K562 (cell line): Measurements from ENCODE around the gene ZFAND5. TPM values are rescaled to one million over a fixed set of nuclear protein-coding genes. Genes with fewer than 3 reads are reported as not detected.

Experiments used
- EP400 ChIP-seq: fragments of 450-650 bp; IDR thresholded peaks from 2 replicates; pipeline ENCODE4 v1.6.1; 2017; ENCODE audit warnings: antibody characterized with exemption, mild to moderate bottlenecking, moderate library complexity
- ERF ChIP-seq: fragments of 450-650 bp; formaldehyde crosslinking; IDR thresholded peaks from 2 replicates; pipeline ENCODE4 v1.4.0; 2020; ENCODE audit warnings: mild to moderate bottlenecking, mixed read lengths
- ESRRA ChIP-seq: fragments of 450-650 bp; IDR thresholded peaks from 2 replicates; pipeline ENCODE4 v1.6.1; 2014; ENCODE audit warnings: low read depth, mild to moderate bottlenecking, moderate library complexity, borderline replicate concordance
- ILF3 ChIP-seq: fragments of 450-650 bp; IDR thresholded peaks from 2 replicates; pipeline ENCODE4 v1.6.1; 2018; ENCODE audit warnings: antibody characterized with exemption, mild to moderate bottlenecking, moderate library complexity, borderline replicate concordance
- NFRKB ChIP-seq: fragments of 450-650 bp; IDR thresholded peaks from 2 replicates; pipeline ENCODE4 v1.6.1; 2016; ENCODE audit warnings: low read depth
- NR2C2 ChIP-seq, 2 experiments: fragments of 200-800 bp in 1 of 2; sonication (Bioruptor generic) in 1 of 2; sonication (generic) in 1 of 2; formaldehyde crosslinking in 1 of 2; IDR thresholded peaks; 2 replicates each; pipeline versions ENCODE4 v1.6.1 to v1.8.0; 2016 to 2022; ENCODE audit warnings: mild to moderate bottlenecking in 1 of 2, missing compliant biosample characterization in 1 of 2, missing genetic modification characterization in 1 of 2, missing genetic modification reagents in 1 of 2
- POLR2H ChIP-seq: IDR thresholded peaks from 2 replicates; pipeline ENCODE4 v1.6.1; 2016; ENCODE audit warnings: missing genetic modification characterization, low read depth, mild to moderate bottlenecking, control low read depth, missing compliant biosample characterization, moderate library complexity
- RHOXF2B ChIP-seq: fragments of 250-450 bp; sonication (Bioruptor Pico); conservative IDR thresholded peaks from 2 replicates; pipeline ENCODE4 v1.5.1; 2021
- SMAD4 ChIP-seq: fragments of 250-450 bp; sonication (Bioruptor Pico); conservative IDR thresholded peaks from 2 replicates; pipeline ENCODE4 v1.8.0; 2021; ENCODE audit warnings: inconsistent platforms, mild to moderate bottlenecking, moderate library complexity
- ZC3H4 ChIP-seq: sonication (generic); formaldehyde crosslinking; IDR thresholded peaks from 2 replicates; pipeline ENCODE4 v1.9.0; 2021; ENCODE audit warnings: missing genetic modification reagents, borderline replicate concordance
- polyA plus RNA-seq, 8 experiments: library from polyadenylated mRNA; depleted of rRNA in 4 of 8; stranded (reverse) in 5 of 8; unstranded in 3 of 8; fragments of >200 nt; fragmentation: Nextera tagmentation in 2 of 8; fragmentation: Illumina TruSeq in 1 of 8; extraction: Ambion mirVana in 2 of 8; extraction: Trizol in 1 of 8; gene quantifications; 2 replicates each; pipeline versions ENCODE4 v1.2.1 to v1.2.3, GENCODE V29; 2011 to 2014; ENCODE audit warnings: inconsistent platforms in 1 of 8, missing spikeins in 1 of 8
- total RNA-seq, 7 experiments: library from RNA; depleted of rRNA in 6 of 7; stranded (reverse); fragments of >200 nt in 6 of 7; fragmentation: Illumina TruSeq in 2 of 7; extraction: Trizol in 2 of 7; gene quantifications; 2 replicates each; pipeline versions ENCODE4 v1.2.1 to v1.2.3, GENCODE V29; 2011 to 2021; ENCODE audit warnings: low replicate concordance in 1 of 7
- TF ChIP-seq, protein P1 (sequence below): fragments of 200-800 bp; sonication (Bioruptor generic); IDR thresholded peaks from 2 replicates; pipeline ENCODE4 v1.6.1; 2017; ENCODE audit warnings: missing genetic modification characterization, missing compliant biosample characterization
- TF ChIP-seq, protein P2 (sequence below): sonication (generic); formaldehyde crosslinking; IDR thresholded peaks from 2 replicates; pipeline ENCODE4 v1.8.0; 2022; ENCODE audit warnings: missing genetic modification reagents, mild to moderate bottlenecking, moderate library complexity, borderline replicate concordance
- TF ChIP-seq, protein P3 (sequence below): fragments of 250-450 bp; sonication (Bioruptor Pico); IDR thresholded peaks from 2 replicates; pipeline ENCODE4 v1.8.0; 2022; ENCODE audit warnings: inconsistent platforms, mild to moderate bottlenecking, moderate library complexity, borderline replicate concordance

Gene ZFAND5
- total and polyA plus RNA-seq, 9 of the 15 experiments (the other 6 are each of a cell fraction or from before 2014, with no cell fraction given), result 12.7 to 64.2 (median 34.5) TPM

DNA sequence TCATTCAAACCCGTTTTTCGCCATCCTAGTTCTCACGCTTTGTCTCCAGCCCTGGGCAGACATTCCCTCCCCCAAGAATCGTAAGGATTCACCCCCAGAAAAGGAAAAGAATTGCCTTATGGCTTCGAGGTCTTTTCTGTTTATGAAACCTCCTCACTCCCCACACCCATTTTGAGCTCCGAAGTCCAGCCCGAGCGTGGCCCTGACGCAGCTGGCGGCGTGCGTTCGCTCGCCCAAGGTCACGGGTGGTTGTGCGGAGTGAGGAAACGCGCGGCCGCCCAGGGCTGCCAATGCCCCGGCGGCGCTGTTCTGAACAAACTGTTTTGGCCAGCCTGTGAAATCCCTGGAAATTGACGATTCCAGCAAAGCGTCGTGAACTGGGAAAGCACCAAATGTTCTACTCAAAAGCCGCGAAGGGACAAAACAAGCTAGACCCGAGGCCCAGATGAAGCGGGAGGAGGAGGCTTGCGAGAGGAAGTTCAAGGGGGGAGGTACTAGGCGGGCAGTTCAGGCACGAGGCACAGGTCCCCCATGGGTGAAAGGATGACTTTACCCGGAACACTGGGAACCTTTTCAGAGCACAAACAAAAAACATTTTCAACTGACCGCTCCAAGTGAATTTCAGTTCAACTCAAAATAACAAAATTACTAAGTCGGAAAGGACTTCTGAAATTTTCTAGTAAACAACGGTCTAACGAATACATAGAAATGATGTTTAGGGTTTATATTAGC, 683 bp upstream of the ZFAND5 start (continued):
- TF ChIP-seq ZC3H4, result peak; percentile 74; the same call in 1 of the 2 replicates
- TF ChIP-seq ERF (CRISPR knock-in tag), result 0 out of 2 replicates have a peak, but pooled peaks have one; percentile 37
- no peak for TF ChIP-seq RHOXF2B (CRISPR knock-in tag)
- TF ChIP-seq, protein P1, sequence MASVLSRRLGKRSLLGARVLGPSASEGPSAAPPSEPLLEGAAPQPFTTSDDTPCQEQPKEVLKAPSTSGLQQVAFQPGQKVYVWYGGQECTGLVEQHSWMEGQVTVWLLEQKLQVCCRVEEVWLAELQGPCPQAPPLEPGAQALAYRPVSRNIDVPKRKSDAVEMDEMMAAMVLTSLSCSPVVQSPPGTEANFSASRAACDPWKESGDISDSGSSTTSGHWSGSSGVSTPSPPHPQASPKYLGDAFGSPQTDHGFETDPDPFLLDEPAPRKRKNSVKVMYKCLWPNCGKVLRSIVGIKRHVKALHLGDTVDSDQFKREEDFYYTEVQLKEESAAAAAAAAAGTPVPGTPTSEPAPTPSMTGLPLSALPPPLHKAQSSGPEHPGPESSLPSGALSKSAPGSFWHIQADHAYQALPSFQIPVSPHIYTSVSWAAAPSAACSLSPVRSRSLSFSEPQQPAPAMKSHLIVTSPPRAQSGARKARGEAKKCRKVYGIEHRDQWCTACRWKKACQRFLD (CRISPR knock-in tag), result 0 out of 2 replicates have a peak, but pooled peaks have one; percentile 34
- peak; percentile 79 for TF ChIP-seq ESRRA
- TF ChIP-seq EP400, result peak; percentile 45; the same call in 1 of the 2 replicates
- TF ChIP-seq, protein P2, sequence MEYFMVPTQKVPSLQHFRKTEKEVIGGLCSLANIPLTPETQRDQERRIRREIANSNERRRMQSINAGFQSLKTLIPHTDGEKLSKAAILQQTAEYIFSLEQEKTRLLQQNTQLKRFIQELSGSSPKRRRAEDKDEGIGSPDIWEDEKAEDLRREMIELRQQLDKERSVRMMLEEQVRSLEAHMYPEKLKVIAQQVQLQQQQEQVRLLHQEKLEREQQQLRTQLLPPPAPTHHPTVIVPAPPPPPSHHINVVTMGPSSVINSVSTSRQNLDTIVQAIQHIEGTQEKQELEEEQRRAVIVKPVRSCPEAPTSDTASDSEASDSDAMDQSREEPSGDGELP, result peak; percentile 42; the same call in 1 of the 2 replicates
- TF ChIP-seq NR2C2 (CRISPR knock-in tag; IDR thresholded peaks at IDR 0.05), result no peak
- peak; percentile 72 for TF ChIP-seq NR2C2 (tag; IDR thresholded peaks at IDR 0.05)
- TF ChIP-seq SMAD4 (CRISPR knock-in tag), result peak; percentile 17; the same call in 1 of the 2 replicates
- TF ChIP-seq NFRKB, result peak; percentile 45; the same call in 1 of the 2 replicates
- TF ChIP-seq ILF3, result no peak
- TF ChIP-seq, protein P3, sequence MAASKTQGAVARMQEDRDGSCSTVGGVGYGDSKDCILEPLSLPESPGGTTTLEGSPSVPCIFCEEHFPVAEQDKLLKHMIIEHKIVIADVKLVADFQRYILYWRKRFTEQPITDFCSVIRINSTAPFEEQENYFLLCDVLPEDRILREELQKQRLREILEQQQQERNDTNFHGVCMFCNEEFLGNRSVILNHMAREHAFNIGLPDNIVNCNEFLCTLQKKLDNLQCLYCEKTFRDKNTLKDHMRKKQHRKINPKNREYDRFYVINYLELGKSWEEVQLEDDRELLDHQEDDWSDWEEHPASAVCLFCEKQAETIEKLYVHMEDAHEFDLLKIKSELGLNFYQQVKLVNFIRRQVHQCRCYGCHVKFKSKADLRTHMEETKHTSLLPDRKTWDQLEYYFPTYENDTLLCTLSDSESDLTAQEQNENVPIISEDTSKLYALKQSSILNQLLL (CRISPR knock-in tag), result no peak
- peak; percentile 3; the same call in 1 of the 2 replicates for TF ChIP-seq POLR2H (tag)
